Sigmoid colon (tissue), 7 donors: ENCODE results near the gene PAQR4. TPM values are rescaled to one million over a fixed set of nuclear protein-coding genes. Genes with fewer than 3 reads are reported as not detected.

Experiments
- DNase-seq: peaks from one replicate; pipeline ENCODE4 v3.0.0-alpha.2; 2019
- H3K27ac ChIP-seq, 4 donors: fragments of 200-600 bp; sonication (generic); one replicate each; pipeline ENCODE4 v1.5.1; 2016 to 2019; ENCODE audit warnings: mild to moderate bottlenecking in 1 of 4
- H3K27me3 ChIP-seq, 3 donors: fragments of 200-600 bp; sonication (generic); one replicate each; pipeline ENCODE4 v1.5.1; 2019; ENCODE audit warnings: mild to moderate bottlenecking in 1 of 3
- H3K36me3 ChIP-seq, 4 donors: fragments of 200-600 bp; sonication (generic); one replicate each; pipeline ENCODE4 v1.5.1; 2016 to 2019
- H3K4me1 ChIP-seq, 4 donors: fragments of 200-600 bp; sonication (generic); one replicate each; pipeline ENCODE4 v1.5.1; 2017 to 2019
- H3K4me3 ChIP-seq, 4 donors: fragments of 200-600 bp; sonication (generic); one replicate each; pipeline ENCODE4 v1.5.1; 2017 to 2019; ENCODE audit warnings: mild to moderate bottlenecking in 2 of 4, moderate library complexity in 1 of 4
- H3K9me3 ChIP-seq, 4 donors: fragments of 200-600 bp in 3 of 4; sonication (generic) in 3 of 4; one replicate each; pipeline versions ENCODE4 v1.5.1 to v1.6.1; 2013 to 2019
- EP300 ChIP-seq, 4 donors: sonication (generic); formaldehyde crosslinking; IDR thresholded peaks; one replicate each; pipeline ENCODE4 v1.6.1; 2017; ENCODE audit warnings: antibody characterized with exemption in 4 of 4
- POLR2A ChIP-seq, 2 donors: fragments of 450-650 bp; IDR thresholded peaks; one replicate each; pipeline ENCODE4 v1.6.1; 2016; ENCODE audit warnings: antibody characterized with exemption in 2 of 2, mild to moderate bottlenecking in 2 of 2, moderate library complexity in 2 of 2
- POLR2AphosphoS5 ChIP-seq, 4 donors: sonication (generic); formaldehyde crosslinking; IDR thresholded peaks; one replicate each; pipeline ENCODE4 v1.6.1; 2017; ENCODE audit warnings: antibody characterized with exemption in 4 of 4
- WGBS, 2 donors: extraction: QIAGEN DNeasy Blood & Tissue Kit; methylation state at CpG; one replicate each; pipeline ENCODE4 v1.1.7; 2013; 5-methylcytosine and 5-hydroxymethylcytosine counted together
- intact Hi-C: fragments of 100-400 bp; cut with DNase I; formaldehyde crosslinking; loops from one replicate; pipeline ENCODE4 v1.15.1; 2023
- polyA plus RNA-seq, 3 donors: library from polyadenylated mRNA; stranded (reverse); fragments of 200-250 nt; gene quantifications; one replicate each; pipeline ENCODE4 v1.2.3, GENCODE V29; 2013
- total RNA-seq, 4 donors: library from RNA; depleted of rRNA; stranded (reverse); fragments of >200 nt; gene quantifications; one replicate each; pipeline ENCODE4 v1.1.0, GENCODE V29; 2016
- TF ChIP-seq, protein P1 (sequence below), 4 experiments: fragments of 450-650 bp in 3 of 4; fragments of 200-600 bp in 1 of 4; IDR thresholded peaks; one replicate each; pipeline ENCODE4 v1.5.1; 2016 to 2019; ENCODE audit warnings: antibody characterized with exemption in 4 of 4, mild to moderate bottlenecking in 3 of 4, moderate library complexity in 2 of 4
- donor health status: healthy with polysubstance abuse.
- donor health status: Bipolar disorder and iron deficiency.
- donor health status: healthy.

PAQR4 gene
- total RNA-seq (1 to 10 TPM in 2 of 4 donors, under 1 TPM in 2; 0.83 to 3.6 (median 1.0) TPM), polyA plus RNA-seq (10 to 100 TPM in 1 of 3 donors, 1 to 10 TPM in 2; 3.6 to 22.1 (median 3.9) TPM)

DNA sequence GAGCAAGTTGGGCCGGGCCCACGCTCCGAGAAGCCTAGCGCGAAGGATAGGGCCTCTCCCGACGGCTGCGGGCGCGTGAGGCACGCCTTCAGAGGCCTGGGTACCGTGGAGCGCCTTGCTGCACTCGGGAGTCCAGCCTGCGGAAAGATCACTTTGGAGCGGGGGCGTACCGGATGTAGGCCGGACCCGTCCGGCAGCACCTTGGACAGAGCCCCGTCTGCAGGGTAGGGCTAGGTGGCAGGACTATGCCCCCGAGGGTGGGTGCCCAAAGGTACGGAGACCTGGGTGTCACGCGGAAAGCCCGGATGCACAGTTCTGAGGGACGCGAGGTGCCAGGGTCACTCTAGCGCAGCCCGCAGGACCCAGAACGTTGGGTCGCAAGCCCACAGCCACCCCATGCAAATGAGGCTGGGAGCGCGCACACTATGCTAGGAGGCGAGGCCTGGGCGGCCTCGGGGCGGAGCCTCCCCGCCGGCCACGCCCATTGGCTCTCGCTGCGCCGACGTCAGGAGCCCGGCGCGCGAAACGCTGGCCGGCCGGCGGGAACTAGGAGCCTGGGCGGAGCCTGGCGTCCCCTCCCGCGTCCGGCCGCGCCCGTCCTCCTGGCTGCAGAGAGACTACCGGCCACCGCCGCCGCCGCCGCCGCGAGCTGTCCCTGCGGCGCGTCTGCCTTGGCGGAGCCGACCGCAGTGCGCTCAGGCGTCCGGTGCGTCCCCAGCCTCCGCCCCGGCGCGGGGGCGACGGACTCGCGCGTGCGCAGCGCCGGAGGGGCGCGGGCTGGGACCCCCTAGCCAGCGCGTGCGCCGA, at the start of gene PAQR4:
Gene PAQR4 (plus strand): TSS at position 611 of the 807 bp plus-strand sequence. CDS start 327 bp downstream, outside the sequence.
- Histone ChIP-seq H3K27me3 (peaks cover 43 to 69% (median 61%) of the 10 kb centered on the region in 3 donors), H3K4me1 (peaks cover 0 to 55% (median 46%) of the 10 kb centered on the region in 4 donors), H3K36me3 (no peaks in the 10 kb centered on the region), H3K4me3 (peak within 1 kb of the TSS; percentile 33 to 82 (median 58)), H3K9me3 (no peaks in the 10 kb centered on the region), H3K27ac (peak within 1 kb of the TSS; percentile 26 to 51 (median 37))
- TF ChIP-seq POLR2A (IDR thresholded peaks at IDR 0.05) = no peak
- TF ChIP-seq POLR2AphosphoS5 (IDR thresholded peaks at IDR 0.05) = no peak
- TF ChIP-seq, protein P1, sequence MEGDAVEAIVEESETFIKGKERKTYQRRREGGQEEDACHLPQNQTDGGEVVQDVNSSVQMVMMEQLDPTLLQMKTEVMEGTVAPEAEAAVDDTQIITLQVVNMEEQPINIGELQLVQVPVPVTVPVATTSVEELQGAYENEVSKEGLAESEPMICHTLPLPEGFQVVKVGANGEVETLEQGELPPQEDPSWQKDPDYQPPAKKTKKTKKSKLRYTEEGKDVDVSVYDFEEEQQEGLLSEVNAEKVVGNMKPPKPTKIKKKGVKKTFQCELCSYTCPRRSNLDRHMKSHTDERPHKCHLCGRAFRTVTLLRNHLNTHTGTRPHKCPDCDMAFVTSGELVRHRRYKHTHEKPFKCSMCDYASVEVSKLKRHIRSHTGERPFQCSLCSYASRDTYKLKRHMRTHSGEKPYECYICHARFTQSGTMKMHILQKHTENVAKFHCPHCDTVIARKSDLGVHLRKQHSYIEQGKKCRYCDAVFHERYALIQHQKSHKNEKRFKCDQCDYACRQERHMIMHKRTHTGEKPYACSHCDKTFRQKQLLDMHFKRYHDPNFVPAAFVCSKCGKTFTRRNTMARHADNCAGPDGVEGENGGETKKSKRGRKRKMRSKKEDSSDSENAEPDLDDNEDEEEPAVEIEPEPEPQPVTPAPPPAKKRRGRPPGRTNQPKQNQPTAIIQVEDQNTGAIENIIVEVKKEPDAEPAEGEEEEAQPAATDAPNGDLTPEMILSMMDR (IDR thresholded peaks at IDR 0.05) = no peak
- no peak for TF ChIP-seq EP300 (IDR thresholded peaks at IDR 0.05)
- intact Hi-C loops = loop anchor here (2.0 kb wide), 1 partner anchor 14 kb away; no protein-coding TSS in a partner anchor
- 0 to 1% methylated on average over 98 of the region's 98 CpGs for whole genome bisulfite sequencing, 2 donors
- DNase-seq = peak; percentile 89

DNA sequence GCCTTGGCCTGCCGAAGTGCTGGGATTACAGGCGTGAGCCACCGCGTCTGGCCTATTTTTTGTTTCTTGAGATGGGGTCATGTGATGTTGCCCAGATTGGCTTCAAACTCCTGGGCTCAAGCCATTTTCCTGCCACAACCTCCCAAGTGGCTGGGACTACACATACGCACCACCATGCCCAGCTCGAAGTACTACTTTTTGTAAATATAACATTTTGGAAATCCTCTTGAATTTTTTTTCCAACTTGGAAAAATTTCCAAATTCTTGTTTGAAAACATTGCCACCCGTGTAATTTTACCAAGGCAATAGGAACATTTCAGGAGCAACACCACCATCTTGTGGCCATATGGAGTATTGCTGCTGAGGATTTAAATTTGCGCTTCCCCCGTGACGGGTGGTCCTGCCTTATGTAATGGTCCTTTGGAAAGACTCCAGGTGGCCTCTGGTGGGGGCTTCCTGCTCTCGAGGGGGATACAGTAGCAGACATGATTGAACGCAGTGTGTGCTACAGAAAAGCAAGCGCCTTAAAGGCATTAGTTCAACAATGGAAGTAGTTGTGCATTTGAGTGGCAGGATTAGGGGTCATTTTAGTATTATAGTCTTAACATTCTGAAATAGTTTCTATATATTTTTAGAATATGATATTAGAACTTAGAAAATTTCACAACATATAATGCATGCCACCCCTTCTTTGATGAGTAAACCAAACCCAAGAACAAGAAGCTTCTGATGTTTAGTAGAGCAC, 49.5 kb upstream of the PAQR4 start:
- 16 to 20% methylated on average over 13 of the region's 13 CpGs for WGBS, 2 donors
- H3K27me3 ChIP-seq = no peaks in the 10 kb centered on the region
- peak; percentile 83 for DNase-seq
- TF ChIP-seq, protein P1 (IDR thresholded peaks at IDR 0.05) = peak; percentile 93 to 98 (median 96)
- TF ChIP-seq POLR2AphosphoS5 (IDR thresholded peaks at IDR 0.05) = peak in 3 of 4 donors; percentile 32 to 39 (median 35)
- no peak for TF ChIP-seq POLR2A (IDR thresholded peaks at IDR 0.05)
- no peak for TF ChIP-seq EP300 (IDR thresholded peaks at IDR 0.05)
- H3K36me3 ChIP-seq = peaks cover 0 to 46% (median 4%) of the 10 kb centered on the region in 4 donors
- H3K27ac ChIP-seq = peak overlapping the region; percentile 67 to 79 (median 72)
- H3K9me3 ChIP-seq = no peaks in the 10 kb centered on the region
- H3K4me1 ChIP-seq = peaks cover 0 to 10% (median 7%) of the 10 kb centered on the region in 4 donors
- intact Hi-C loops = loop anchor here (1.0 to 10.0 kb wide), 3 partner anchors 15 to 235 kb away; partner anchors contain the start of gene FLYWCH2
- H3K4me3 ChIP-seq = no peak overlapping the region

DNA sequence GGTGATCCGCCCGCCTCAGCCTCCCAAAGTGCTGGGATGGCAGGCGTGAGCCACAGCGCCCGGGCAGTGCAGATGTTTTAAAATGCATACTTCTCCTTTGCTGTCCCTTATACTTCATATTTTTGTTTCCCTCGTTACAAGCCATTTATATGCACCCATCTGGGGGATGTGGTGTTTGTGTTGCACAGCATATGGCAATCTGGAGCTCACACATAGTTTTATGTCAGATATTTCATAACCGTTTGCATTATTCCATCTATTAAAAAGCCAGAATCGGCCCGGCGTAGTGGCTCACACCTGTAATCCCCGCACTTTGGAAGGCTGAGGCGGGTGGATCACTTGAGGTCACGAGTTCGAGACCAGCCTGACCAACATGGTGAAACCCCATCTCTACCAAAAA, 45.7 kb upstream of the PAQR4 start:
- H3K36me3 ChIP-seq = peaks cover 0 to 16% (median 2%) of the 10 kb centered on the region in 4 donors
- no peak for DNase-seq
- 96 to 97% methylated on average over 14 of the region's 14 CpGs for WGBS, 2 donors
- TF ChIP-seq, protein P1 (IDR thresholded peaks at IDR 0.05) = no peak
- no peak for TF ChIP-seq POLR2AphosphoS5 (IDR thresholded peaks at IDR 0.05)
- no peak for TF ChIP-seq EP300 (IDR thresholded peaks at IDR 0.05)
- H3K9me3 ChIP-seq = no peaks in the 10 kb centered on the region
- intact Hi-C loops = no loop called here
- H3K4me1 ChIP-seq = peaks cover 0 to 20% (median 16%) of the 10 kb centered on the region in 4 donors
- no peak overlapping the region for H3K4me3 ChIP-seq
- H3K27ac ChIP-seq = no peak overlapping the region
- no peaks in the 10 kb centered on the region for H3K27me3 ChIP-seq

DNA sequence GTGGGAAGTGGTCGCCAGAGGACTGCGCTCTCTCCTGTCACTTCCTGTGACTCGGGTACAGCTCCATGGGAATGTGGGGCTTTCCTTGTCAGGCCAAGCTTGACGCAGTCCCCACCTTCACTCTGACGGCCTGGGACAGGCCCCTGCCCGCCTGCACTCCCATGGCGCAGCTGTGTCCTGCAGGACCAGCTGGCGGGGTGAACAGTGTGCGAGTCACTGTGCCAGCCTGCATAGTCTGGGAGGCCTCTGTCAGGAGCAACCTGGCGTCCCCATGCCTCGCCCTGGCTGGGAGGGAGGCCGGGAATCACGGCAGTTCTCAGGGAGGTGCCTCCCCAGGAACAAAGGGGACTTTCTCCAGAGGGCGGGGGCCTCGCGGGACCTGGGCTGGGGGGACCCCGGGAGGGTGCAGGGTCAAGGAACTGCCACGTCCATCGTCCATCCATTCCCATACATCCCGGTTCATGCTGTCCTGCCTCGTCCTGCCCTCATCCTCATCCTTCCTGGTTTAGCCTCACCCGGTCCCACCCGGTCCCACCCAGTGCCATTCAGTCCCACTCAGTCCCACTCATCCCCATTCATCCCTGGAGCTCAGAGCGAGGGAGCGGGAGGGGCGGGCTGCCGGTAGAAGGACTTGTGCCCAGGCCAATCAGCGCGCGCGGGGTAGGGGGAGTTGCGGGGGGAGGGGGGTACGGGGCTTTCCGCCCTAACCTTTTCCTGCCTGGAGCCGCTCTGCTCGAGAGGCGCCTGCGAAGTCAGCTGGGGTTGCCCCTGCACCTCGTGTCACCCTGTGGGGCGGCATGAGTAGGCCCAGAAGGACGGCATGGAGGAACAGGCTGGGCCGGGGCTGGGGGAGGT, 44.0 kb upstream of the PAQR4 start:
- Histone ChIP-seq H3K9me3 (no peaks in the 10 kb centered on the region), H3K36me3 (peaks cover 5 to 24% (median 9%) of the 10 kb centered on the region in 4 donors), H3K27me3 (no peaks in the 10 kb centered on the region), H3K4me3 (no peak overlapping the region), H3K27ac (no peak overlapping the region), H3K4me1 (peaks cover 0 to 10% (median 9%) of the 10 kb centered on the region in 4 donors)
- intact Hi-C loops = loop anchor here (5.0 kb wide), 1 partner anchor 57 kb away; the partner anchor contains the start of gene PKMYT1
- TF ChIP-seq EP300 (IDR thresholded peaks at IDR 0.05) = no peak
- TF ChIP-seq POLR2A (IDR thresholded peaks at IDR 0.05) = no peak
- TF ChIP-seq, protein P1 (IDR thresholded peaks at IDR 0.05) = no peak
- TF ChIP-seq POLR2AphosphoS5 (IDR thresholded peaks at IDR 0.05) = no peak
- 76 to 83% methylated on average over 42 of the region's 42 CpGs for WGBS, 2 donors
- no peak for DNase-seq
